HG02678 (cell line): Measurements from ENCODE around the gene TMEM158.

ENCODE experiments used
- ATAC-seq: cut with Tn5 transposase; IDR thresholded peaks from one replicate; pipeline ENCODE4 v1.9.1; 2021; ENCODE audit warnings: mild to moderate bottlenecking, moderate library complexity; ENCODE audit not compliant: unreplicated experiment

TMEM158 gene

DNA sequence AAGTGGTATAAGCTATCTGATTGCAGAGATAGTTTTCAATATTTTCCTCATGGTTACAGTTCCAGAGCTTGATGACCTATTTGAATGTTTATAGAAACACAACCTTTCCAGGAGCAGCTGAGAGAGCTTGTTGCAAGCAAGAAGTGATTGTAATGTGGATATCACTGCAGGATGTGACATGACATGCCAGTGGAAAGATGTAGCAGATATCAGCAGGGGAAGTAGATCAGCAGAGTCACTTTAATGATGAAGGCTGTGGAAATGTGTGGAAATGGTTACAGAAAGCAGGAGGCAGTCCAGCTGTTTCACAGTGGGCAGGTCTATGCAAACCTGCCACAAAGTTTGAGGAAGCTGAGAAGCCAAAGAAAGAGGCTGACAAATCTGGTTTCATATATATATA is 21.0 kb downstream of the TMEM158 start:
- no peak for ATAC-seq

DNA sequence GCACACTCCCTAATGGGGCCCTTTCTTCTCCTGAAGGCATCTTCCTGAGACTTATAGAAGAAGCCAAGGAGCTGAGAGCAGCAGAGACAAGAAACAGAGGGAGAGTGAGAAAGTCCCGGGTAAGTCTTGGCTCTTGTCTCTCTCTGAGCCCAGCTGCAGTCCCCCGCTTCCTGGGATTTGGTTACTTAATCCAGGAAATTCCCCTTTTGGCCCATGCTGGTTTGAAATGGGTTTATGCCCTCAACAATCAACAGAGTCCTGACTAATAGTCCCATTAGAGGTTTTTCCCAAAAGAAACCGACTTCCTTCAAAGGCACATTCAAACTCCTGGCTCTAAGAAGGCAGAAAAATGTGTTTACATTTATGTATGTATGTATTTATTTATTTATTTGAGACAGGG is 22.0 kb downstream of the TMEM158 start:
- no peak for ATAC-seq

DNA sequence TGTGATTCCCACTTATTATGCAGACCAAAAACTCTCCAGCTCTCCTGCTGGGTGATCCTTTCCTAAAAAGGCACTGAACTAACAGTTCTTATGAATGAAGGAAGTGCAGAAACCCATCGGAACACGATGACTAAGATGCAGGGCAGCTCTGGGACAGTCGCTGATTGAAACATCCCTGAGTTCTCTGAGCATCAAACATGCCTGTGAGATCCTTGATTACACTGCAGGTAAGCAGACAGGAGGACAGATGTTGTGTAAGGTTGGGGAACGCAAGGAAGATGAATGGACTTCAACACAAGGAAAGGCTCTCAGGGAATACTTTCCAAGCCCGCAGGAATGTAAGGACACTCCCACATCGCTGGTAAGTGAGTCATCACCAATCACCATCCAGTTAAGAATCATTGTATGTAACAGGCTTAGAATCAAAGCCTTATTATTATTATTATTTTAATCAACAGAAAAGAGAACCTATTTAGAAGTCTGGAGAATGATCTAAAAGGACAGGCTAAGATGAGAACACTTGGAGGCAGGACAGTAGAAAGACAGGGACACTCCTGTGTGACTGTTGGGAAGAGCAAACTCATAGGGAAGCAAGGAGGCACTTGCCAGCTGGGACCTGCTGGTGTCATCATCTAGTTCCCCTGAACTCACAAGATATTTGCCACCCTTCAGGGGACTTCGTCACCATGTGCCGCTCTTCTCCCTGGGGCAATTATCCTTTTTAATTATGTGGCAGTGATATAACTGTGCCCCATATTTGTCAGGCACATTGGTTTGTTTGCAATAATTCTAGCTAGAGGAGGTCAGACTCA is 26.0 kb downstream of the TMEM158 start:
- no peak for ATAC-seq

DNA sequence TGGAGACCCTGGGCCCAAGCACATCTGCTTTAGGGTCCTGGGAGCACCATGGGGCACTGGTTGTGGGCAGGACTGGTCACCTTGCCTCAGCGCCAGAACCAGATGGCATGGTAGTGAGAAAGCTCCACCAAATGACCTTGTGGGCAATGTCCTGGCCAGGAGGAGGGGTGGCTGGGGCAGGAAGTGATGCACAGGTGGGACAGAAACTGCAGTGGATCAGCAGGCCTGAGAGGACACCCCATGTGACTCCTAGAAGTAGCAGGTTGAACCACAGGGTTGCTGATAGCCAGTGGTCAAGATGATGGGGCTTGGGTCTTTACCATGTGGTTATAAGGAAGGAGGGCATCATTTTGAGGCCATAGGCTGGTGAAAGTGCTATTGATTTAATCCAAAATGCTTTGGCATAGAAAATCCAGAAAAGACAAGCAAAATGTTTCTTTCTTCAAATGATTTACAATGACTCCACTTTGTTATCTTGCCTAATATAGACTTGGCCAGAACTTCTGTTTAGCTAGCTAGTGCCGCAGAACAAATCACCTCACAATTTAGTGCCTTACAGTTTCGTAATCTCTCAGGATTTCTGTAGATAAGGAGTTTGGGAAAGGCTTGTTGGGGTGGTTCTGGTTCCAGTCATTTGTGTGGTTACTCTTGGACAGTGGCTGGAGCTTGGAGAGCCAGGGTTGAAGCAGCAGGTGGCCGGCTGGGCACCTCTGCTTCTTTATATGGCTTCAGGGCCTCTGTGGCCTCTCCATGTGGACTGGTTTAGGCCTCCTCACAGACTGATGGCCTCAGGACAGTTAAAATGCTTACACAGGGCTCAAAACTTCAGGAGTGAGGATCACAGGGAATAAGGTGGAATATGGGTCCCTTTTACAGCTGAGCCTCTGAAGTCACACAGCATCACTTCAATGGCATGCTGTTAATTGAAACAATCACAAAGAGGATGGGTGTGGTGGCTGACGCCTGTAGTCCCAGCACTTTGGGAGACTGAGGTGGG is 27.5 kb downstream of the TMEM158 start:
- ATAC-seq: no peak

DNA sequence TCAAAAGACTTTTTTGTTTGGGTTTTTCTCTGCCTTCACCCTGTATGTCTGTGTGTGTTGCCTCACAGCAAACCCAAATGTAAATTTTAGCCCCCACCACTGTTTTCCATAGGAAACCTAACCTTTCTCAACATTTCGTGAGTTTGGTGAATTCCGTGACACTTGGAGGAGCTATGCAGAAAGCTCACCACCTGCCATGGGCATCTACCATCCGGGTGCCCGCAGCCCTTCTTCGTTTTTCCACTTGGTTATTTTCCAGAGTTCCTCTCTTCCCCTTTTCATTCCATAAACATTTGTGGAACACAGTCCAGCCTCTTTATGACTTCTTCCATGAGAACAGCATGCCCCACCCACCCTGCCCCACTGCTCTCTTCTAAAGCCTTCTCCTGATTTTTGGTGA is 31.3 kb downstream of the TMEM158 start:
- ATAC-seq: no peak

DNA sequence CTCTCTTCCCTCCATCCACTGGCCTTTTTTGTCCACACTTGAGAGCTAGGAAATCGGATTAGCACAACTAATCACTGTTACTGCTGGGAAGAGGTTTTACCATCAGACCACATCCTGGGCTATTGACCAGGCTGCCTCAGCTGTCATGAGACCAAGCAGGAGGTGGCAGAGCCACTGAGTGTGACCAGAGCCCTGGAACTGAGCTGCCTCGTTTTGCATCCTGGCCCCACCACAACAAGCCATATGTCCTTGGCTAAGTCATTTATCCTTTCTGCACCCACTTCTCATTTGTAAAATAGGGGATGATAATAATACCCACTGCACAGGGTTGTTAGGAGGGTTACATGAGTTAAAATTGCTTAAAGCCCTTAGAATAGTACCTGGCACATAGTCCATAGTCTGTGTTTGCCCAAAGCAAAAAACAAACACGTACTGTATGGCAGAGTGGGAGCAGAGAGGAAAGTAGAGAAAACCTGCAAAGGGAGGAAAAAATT is 34.1 kb downstream of the TMEM158 start:
- no peak for ATAC-seq

DNA sequence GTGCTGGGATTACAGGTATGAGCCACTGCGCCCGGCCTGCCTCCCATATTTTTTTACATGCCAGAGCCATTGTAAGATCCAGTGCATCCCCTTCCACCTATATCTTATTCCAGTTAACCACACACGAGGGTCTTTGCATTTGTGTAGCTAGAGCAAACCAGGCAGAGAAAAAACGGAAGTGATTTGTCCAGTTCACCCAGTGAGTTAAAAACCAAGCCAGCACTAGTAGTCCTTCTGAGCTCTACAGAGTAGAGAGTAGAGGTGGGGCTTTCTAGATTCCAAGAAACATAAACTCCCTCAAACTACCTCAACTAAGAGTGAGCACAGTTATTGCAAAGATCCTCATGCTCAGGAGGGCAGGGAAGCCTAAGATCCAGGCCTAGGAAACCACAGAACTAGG is 34.7 kb downstream of the TMEM158 start:
- ATAC-seq: no peak

DNA sequence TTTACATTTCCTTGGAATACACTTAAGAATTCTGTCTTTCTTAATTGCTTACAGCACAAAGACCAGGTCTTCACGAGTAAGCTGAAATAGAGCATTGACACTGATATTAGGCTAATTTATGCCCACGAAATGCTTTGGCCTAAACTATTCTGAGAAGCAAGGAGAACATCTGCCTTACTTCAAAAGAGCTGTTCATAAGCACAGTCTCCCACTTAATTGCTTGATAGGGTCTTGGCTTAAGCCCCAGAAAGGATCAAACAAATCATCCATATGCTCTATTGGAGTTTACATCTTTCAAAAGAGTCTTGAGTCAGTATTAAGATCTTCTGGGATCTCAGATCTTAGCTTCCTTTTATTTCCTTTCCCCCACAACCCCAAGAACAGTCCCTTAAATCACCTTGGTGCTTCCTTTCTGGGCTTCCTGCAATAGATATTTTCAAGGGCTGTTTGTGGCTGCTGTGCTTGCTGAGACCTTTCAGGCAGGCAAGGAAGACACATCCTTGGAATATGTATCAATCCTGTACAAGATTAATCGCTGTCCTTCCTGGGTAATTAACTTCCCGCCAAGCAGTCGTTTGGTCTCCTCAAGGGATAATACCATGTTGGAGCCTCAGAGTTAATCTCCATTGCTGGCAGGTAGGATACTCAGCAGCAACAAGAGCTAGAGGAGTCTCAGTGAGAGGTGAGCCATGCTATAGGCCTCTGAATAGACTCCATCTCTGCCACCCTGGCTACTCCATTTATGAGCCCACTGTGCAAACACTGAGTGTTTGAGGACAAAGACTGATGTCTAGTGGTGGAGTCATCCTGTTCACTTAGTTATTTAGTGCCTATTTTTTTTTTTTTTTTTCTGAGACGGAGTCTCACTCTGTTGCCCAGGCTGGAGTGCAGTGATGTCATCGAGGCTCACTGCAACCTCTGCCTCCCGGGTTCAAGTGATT is 37.1 kb downstream of the TMEM158 start:
- no peak for ATAC-seq

DNA sequence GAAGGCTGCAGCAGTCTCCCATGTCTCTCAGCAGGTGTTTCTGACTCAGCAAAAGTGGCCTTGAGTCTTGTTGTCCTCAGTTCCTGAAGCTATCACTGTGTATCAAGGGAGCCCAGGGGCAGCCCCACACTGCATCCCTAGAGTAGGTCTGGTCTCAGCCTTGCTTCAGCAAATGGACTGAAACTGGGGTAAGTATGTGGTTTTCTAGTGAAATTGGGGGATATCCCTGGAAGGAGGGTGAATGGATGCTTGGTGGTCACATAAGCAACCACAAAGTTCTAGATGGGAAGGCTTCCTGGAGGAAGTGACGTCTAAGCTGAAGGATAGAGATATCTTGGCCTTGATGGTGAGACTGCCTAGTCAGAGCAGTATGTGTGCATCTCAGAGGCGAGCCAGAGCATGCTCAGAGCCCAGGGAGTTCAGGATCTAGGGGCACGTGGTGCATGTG is 38.4 kb downstream of the TMEM158 start:
- no peak for ATAC-seq

DNA sequence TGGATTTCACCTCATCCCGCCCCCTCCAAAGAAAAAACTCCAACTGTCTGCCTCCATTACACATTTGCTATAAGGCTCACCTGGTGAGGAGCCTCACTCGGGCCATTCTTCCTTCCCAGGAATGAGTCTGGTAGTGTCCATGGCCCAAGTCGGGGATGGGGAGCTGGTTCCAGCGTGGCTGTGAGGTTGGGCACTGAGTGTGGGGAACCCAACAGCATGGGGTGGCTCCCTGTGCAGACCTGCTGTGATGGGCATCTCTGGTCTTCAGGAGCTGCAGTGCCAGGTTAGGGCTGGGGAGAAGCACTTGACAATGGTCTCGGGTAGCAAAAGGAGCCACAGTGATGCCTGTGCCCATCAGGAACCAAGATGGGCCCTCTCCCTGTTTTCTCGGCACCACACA is 39.2 kb downstream of the TMEM158 start:
- no peak for ATAC-seq

DNA sequence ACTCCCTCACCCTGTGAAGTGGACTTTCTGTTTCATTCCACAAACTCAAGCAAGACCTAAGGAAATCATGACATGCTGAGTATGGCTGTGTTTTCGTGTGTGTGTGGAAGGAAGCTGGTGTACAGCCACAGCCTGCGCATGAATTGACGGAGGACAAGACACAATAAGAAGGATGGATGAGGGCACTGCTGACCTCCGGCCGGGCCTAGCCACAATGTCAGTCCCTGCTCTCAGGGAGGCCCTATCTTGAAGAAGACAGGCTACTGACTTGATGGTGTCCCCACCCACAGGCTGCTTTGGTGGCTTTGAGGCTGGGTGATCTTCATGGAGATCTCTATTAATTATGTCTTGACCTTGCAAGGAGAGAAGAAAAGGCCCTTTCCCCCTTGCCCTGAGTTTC is 40.6 kb downstream of the TMEM158 start:
- ATAC-seq: no peak

DNA sequence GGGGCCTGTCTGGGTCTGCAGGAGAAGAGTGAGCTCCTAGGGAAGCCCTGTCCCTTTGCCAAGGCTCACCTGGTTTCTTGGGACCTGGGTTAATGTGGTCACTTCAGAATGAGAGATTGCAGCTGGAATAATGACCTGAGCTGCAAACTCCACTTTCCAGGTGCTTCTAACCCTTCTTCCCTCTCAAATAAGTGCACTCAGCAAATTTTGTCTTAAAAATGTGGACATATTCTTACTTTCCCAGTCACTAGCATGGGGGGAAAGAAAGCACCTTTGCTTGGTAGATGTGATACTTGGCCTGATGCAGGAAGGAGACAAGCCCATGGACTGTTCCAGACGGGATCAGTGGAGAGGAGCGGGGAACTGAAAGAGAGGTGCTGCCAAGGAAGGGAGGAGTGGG is 41.0 kb downstream of the TMEM158 start:
- ATAC-seq: no peak

DNA sequence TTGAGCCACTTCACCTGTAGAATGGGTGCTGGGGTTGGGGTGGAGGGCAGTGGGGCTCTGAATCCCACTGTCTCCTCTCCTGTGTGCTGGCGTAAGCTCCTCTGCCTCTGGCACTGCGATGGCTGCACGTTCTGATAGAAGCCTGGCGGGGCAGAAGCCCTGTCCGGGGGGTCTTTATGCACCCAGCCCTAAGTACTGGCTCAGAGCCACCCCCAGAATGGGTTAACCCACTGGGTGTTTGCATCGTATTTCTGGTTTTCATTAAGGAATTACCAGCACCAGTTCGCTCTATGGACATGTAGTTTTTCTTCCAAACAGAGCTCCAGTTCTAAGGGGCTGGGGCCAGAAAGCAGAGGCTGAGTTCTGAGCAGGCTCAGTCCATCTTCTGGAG is 42.2 kb downstream of the TMEM158 start:
- no peak for ATAC-seq

DNA sequence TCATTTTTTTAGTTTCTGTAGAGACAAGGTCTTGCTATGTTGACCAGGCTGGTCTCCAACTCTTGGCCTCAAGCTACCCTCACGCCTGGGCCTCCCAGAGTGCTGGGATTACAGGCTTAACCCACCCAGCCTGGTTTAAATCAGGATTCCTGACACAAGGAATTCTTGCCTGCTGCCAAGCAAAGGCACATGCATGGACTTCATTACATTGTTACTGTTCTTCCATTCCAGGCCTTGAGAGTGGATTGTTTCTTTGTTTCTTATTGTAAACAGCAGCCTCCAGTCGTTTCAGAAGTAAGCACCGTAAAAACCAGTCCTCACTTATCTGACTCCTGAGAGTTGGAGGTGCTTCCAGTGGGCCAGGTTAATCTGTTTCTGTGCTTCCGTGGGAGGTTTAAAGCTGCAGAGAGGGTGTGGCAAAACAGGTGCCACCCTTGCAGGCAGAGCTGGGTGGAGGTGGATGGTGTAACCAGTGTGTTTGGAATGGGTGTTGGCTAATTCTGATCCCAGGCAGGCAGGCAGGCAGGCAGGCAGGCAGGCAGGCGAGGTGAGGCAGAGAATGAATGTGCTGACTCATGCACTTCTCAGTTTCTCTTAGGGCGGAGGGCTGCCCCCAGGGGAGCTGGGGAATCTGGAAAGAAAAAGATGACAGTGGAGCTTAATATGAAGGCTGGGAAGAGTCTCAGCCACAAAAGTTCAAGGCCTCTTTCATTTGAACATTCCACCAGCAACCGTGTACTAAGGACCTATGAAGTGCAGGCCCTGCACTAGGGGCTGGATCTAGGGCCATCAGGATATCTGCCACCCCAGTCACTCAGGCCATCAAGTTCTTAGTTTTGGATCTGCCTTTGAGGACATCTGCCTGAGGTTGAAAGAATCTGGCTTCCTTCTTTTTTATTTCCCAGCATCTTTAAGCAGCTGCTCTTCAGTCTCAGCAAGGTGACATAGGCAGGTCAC is 42.9 kb downstream of the TMEM158 start:
- no peak for ATAC-seq

DNA sequence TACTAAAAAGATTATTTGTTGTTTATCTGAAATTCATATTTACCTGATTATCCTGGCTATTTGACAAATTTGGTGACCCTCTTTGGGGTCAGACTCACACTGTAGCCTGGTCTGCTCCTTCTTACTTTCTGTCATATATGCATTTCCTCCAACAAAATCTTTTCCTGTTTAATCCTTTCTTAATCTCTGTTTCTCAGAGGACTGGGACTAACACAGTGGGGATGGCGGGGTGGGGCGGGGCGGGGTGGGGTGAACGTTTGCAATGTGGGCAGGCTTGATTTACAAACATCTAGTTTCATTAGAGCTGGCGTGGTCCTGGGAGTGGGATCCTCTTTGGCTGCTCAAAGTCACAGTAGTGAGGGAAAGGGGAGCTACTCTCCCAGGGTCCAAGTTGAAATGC is 44.6 kb downstream of the TMEM158 start:
- no peak for ATAC-seq

DNA sequence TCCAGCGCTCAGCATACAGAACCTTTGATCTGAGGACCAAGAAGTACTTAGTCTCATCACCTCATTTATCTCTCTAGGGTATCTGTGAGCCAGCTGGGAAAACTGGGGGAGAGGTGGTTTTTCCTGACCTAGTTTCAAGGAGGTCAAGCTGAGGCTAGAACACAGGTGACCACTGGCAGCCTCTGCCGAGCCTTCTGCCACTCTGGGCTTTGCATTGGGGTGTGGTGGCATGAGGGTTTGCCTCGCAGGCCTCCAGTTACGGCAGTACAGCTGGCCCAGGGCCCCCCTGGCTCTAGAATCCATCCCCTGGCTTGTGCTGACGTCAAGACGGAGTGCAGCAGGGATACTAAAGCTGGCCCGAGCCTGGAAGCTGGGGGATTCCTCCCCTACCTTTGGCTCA is 45.2 kb downstream of the TMEM158 start:
- ATAC-seq: no peak

DNA sequence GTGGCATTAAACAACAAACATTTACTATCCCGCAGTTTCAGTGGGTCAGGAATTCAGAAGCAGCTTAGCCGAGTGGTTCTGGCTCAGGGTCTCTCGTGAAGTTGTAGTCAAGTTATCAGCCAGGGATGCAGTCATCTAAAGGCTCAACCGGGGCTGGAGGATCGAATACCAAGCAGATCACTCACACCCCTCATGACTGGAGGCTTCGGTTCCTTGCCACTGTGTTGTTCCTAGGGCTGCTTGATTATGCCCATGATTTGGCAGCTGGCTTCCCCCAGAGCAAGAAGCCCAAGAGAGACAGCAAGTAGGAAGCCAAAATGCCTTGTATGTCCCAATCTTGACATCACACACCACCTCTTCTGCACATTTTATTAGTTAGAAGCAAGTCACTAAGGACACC is 46.0 kb downstream of the TMEM158 start:
- ATAC-seq: no peak

DNA sequence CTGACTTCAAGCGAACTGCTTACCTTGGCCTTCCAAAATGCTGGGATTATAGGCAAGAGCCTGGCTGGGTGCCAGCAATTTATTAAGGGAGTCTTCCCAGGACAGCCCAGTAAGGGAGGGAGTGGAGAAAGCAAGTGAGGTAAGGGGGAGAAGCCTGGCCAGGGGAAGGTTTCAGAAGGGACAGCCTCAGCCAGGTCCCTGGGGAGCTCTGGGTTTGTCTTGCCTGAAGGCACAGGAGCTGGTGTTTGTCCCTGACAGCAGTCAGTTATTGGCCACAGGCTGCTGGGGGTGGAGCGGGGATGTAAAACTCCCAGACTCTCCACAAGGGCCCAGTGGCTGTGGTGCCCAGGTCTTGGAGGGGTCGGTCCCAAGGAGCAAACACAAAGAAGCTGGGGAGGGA is 46.9 kb downstream of the TMEM158 start:
- no peak for ATAC-seq

DNA sequence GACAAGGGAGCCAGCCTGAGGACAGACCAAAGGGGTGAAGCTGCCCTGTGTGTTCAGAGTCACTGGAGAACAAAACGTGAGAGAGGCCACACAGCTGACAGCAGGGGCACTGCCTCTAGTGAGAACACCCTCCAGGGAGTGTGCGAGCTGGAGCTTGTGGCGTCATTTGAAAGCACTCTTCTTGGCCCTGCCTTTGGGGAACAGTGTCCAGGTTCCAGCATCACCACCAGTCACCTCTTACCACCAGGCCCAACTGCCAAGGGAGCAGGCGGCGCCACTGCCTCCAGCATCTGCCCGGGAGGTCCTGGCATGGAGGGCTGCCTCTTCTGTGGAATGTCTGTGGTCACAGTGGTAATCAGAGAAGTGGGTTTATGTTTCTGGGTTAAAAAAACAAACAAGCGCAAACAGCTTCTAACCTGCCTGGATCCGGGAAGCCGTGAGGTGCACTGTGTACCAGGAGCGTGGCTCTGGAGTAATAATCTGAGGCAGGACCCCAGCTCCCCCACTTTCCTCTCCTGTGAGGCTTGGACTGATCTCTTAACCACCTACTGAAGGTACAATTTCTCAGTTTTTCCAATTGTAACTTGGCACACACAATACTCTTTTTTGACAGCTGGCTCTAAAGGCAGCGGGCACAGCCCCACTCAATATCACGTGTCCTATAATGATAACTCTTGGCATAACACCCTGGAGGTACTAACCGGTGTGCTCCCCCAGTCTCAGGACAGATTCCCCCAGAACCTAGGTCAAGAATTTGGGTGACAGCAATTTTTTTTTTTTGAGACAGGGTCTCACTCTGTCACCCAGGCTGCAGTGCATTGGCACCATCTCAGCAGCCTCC is 47.7 kb downstream of the TMEM158 start:
- no peak for ATAC-seq
